ENCODE results near the gene PHF14.
"Not testable (repeated sequence)": the region's sequence is repeated elsewhere in the genome, so short reads cannot be mapped to it uniquely, and the experiment has no call there.

Gene PHF14, protein sequence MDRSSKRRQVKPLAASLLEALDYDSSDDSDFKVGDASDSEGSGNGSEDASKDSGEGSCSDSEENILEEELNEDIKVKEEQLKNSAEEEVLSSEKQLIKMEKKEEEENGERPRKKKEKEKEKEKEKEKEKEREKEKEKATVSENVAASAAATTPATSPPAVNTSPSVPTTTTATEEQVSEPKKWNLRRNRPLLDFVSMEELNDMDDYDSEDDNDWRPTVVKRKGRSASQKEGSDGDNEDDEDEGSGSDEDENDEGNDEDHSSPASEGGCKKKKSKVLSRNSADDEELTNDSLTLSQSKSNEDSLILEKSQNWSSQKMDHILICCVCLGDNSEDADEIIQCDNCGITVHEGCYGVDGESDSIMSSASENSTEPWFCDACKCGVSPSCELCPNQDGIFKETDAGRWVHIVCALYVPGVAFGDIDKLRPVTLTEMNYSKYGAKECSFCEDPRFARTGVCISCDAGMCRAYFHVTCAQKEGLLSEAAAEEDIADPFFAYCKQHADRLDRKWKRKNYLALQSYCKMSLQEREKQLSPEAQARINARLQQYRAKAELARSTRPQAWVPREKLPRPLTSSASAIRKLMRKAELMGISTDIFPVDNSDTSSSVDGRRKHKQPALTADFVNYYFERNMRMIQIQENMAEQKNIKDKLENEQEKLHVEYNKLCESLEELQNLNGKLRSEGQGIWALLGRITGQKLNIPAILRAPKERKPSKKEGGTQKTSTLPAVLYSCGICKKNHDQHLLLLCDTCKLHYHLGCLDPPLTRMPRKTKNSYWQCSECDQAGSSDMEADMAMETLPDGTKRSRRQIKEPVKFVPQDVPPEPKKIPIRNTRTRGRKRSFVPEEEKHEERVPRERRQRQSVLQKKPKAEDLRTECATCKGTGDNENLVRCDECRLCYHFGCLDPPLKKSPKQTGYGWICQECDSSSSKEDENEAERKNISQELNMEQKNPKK

DNA sequence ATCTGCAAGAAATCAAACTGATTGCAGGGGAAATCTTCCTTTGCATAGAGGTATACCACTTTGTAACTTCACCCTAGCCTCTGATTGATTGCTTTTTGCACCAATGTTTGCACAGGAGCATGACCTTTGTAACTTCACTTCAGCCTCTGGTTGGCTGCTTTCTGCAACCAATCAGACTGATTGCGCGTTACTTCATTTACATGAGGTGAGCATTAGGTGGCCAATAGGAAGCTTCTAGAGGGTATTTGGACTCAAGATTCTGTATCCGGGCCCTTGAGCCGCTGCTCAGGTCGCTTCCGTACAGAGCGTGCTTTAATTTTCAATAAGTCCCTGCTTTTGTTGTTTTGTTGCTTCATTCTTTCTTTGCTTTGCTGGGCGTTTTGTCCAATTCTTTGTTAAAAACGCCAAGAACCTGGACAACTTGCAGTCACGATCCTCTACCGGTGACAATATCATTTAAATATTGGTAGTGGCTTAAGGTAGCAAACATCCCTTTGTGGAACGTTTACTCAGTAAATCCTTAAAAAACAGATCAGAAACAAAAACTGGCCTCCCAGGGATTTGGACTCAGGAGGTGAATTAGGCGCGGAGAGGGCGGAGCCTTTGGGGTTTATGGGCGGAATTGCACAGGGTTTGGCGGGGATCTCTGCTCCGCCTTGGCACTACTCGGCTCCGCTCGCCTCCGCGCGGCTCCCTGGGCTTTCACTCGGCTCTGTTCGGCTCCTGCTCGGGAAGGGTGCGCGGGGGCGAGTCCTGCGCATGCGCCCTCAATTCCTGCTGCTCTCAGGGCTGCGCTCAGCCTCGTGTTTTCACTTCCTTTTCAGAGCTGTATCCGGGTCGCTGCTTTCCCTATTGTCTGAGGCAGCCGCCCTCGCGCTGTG, at the start of gene PHF14:
TSS of gene PHF14 (plus strand) at position 812 of the 881 bp plus-strand sequence. CDS start 452 bp downstream, outside the sequence.
- peak; percentile 98 for DNase-seq

DNA sequence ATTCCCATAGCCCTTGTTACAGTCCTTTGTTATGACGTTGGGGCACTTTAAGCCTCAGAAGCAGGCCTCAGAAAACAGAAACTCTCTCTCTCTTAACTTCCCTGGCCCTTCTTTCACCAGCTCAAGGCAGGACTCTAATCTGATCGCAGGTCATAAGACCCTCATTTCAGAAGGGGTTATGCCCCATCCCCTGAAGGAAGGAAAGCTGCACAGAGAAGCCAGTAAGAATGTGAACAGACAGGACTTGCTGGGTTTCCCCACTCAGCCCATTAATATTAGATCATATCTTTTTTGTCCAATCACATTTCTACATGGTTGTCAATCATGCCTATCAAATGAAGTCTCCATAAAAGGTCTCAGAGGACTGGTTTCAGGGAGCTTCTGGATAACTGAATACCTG, 49.3 kb upstream of the PHF14 start:
- no peak for DNase-seq

DNA sequence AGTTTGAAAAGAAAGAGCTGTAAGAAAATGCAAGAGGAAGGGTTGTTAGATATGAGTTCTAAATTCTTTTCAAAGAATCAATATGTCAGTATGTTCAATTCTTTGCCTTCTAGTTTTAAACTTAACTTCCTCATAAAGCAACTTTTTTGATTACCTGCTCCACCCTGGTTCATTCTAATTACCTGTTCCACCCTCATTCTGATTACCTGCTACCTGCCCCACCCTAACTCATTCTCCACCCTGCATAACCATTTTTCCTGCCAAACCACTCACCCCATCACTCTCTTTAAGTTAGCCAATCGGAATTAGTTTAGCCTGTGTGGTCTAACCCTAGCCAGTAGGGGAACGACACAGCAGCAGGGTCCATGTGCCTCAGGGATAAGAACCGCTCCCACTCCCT, 45.5 kb upstream of the PHF14 start:
- not testable (repeated sequence) for DNase-seq

DNA sequence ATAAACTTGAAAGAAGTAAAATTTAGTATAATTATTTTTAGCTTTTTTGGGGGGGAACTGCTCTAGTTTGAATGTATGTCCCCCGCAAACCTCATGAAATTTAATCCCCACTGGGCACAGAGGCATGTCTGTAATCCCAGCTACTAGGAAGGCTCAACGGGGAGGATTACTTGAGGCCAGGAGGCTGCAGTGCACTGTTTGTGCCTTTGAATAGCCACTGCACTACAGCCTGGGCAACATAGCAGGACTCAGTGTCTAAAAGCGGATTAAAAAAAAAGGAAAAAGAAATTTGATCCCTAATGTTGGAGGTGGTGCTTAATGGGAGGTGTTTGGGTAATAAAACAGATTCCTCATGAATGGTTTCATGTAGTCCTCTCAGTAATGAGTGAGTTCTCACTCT, 43.1 kb upstream of the PHF14 start:
- no peak for DNase-seq

DNA sequence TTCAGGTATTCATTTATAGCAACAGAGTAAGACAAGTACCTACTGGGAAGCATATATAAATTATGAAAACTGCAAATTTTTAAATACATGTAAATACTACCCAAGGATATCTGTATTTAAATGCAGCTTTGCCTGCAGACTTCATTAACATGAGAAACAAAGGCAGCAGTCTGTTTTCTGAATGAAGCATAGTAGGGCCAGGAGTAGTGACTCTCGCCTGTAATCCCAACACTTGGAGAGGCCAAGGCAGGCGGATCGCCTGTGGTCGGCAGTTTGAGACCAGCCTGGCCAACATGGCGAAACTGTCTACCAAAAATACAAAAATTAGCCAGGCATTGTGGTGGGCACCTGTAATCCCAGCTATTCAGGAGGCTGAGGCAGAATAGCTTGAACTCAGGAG, 42.5 kb upstream of the PHF14 start:
- DNase-seq, result no peak

DNA sequence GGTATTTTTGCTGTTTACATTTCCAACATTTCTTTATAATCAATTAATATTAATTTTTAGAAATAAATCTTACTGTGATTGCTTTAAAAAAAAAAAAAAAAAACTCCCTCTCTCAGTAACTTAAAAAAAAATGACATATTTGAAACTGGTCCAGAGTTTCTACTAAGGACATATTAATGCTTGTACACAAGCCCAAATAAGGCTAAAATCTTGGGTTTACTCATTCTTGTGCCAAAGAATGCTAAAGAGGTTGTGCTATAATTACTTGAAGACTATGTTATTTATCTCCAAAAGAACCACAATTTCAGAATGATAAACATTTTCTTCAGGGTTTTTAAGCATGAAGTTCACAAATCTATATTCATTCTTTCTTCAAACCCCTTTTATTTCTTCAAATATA, 39.4 kb upstream of the PHF14 start:
- no peak for DNase-seq

DNA sequence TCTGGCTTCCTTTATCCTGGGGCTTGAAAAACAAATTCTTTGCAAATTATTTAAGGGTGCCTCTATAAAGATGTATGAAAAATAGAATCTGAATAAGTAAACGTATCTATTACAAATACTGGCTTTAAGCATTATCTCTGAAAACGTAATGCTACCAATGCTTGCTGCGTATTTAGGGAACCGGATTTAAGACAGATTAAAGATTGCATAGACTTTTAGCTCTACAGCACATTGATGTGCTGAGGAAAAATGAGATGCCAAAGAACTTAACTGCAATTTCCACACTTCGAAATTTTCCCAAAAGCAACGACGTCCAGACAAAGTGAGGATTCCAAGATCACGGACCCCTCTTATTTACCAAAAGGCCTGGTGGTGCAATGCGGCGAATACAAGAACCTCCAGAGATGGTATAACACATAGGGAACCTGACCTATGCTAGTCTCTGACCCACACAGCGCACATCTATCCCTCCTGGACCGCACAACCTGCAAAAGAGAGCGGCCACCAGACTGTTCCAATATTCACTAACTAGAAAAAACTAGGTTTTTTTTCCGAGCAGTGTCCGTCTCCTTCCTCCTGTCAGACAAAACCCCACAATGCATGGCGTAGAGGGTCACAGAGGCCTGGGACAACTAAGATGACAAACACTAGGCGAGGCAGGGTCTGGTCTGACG, 34.3 kb upstream of the PHF14 start:
- no peak for DNase-seq

DNA sequence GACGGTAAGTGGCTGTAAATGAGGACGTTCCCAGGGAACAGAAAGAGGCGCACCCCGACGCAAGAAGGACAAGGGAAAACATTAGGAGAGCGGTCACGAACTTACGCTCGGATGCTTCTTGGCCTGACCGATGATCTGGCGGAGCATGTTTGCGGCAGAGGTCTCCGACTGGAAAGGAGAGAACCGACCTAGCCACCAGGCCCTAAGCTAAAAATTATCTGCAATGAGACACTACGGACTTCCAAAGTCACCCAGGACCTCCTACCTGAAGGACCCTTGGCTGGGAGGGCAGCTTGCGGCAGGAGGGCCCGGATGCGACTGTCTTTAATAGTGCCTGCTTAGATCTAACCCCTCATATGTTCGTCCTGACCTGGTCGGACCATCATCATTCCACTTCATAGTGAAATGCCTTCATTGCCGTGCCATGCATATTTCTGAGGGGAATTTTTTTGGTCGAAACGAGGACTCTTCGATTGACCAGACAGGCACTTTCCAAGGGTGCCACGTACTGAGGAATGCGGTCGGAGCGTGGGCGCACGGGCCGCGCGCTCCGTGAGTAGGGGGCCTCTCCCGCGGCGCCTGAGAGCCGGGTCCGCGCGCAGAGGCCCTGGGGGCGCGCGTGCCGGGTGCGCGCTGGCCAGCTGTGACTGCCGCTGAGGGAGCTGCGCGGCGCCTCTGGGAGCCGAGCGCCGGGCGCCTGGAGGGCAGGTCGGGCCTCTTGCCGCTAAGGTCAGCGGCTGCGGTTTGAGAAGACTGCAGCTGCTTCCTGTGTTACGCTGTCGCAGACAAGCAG, 33.6 kb upstream of the PHF14 start:
- peak; percentile 94 for DNase-seq

DNA sequence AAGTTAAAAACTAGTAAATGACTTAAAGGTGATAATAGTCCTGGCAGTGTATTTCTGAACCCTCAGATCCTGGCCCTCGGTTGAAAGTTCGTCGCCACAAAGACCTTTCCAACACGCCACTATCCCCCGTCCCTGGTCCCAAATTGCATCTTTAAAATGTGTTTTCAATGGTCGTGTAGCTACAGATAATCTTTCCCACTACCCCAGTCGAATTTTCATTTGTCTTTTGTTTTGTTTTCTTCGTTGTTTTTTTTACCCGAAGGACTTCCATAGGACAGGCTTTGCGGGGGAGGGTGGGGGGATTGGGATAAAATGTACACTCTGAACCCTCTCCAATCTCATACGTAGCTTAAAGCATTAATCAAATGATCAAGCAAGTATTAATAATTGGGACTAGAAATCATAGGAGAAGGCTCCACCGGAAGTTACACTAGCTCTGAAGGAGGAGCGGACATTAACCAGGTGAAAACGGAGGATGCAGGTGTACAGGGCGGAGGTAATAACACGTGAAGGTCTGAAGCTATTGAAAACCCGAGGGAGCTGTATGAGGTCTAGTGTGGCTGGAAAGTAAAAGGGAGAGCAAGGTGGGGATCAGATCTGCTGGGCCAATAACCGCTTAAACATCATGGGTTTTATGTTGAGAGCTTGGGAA, 32.8 kb upstream of the PHF14 start:
- DNase-seq, result peak; percentile 1

DNA sequence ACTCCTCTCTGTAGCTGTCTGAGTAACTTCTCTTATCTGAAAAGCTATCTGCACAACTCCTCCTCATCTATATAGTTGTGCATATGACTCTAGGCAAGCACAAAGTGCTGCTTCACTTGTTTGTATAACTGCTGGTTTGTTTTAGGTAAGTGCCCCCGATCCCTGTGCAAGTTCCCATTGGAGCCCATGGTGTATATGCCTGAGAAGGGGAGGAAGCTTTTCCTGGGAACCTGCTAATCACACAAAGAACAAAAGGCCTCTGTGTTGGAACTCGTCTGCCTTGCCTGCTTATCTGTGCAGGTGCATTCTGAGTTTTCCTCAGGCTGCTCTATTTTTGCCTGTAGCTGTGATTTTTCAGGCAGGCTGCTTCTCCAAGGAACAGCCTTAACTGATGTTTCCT, 23.2 kb upstream of the PHF14 start:
- DNase-seq, result no peak

DNA sequence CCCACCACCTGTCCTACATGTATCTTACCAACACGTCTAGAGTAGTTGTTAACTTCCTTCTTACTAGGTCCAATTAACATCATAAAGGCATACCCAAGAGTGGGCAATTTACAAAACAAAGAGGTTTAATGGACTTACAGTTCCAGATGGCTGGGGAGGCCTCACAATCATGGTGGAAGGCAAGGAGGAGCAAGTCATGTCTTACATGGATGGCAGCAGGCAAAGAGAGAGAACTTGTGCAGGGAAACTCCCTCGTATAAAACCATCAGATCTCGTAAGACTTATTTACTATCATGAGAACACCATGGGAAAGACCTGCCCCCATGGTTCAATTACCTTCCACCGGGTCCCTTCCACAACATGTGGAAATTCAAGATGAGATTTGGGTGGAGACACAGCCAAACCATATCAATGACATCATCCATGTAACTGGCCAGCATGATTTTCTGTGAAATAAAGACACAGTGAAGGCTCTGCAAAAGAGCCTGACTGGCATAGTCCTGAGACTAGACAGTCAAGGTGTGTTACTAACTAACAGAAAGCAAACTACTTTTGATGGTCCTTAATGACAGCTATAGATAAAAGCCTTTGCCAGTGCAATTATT, 22.6 kb upstream of the PHF14 start:
- not testable (repeated sequence) for DNase-seq

DNA sequence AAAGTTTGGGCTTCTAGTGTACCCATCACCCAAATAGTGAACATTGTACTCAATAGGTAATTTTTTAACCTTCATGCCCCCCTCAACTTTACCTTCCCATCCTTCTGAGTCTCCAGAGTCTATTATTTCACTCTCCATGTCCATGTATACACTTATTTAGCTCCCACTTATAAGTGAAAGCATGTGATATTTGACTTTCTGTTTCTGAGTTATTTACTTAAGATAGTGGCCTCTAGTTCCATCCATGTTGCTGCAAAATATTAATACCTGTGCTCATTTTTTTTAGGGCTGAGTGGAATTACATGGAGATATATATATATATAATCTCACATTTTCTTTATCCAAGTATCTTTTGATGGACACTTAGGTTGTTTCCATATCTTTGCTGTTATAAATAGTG, 21.1 kb upstream of the PHF14 start:
- DNase-seq, result no peak

DNA sequence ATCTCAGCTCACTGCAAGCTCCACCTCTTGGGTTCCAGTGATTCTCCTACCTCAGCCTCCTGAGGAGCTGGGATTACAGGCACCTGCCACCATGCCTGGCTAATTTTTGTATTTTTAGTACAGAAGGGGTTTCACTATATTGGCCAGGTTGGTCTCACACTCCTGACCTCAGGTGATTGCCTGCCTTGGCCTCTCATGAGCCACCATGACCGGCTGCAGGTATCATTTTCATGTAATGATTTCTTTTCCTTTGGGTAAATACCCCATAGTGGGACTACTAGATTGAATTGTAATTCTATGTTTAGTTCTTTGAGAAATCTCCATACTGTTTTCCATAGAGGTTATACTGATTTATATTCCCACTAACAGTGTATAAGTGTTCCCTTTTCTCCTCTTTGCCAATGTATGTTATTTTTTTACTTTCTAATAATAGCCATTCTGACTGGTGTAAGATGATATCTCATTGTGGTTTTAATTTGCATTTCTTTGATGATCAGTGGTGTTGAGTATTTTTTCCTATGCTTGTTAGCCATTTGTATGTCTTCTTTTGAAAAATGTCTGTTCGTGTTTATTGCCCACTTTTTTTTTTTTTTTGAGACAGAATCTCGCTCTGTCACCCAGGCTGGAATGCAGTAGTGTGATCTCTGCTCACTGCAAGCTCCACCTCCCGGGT, 20.5 kb upstream of the PHF14 start:
- DNase-seq, result not testable (repeated sequence)

DNA sequence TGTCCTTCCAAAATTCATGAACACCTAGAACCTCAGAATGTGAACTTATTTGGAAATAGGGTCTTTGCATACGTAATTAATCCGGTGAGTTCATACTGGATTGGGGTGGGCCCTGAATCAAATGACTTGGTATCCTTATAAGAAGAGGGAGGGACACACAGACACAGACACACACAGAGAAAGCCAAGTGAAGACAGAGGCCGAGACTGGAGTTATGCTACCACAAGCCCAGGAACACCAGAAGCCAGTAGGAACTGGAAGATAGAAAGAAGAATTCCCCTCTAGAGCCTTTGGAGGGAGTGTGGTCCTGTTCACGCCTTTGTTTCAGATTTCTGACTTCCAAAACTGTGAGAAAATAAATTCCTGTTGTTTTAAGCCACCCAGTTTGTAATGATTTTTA, 17.1 kb upstream of the PHF14 start:
- DNase-seq, result no peak

DNA sequence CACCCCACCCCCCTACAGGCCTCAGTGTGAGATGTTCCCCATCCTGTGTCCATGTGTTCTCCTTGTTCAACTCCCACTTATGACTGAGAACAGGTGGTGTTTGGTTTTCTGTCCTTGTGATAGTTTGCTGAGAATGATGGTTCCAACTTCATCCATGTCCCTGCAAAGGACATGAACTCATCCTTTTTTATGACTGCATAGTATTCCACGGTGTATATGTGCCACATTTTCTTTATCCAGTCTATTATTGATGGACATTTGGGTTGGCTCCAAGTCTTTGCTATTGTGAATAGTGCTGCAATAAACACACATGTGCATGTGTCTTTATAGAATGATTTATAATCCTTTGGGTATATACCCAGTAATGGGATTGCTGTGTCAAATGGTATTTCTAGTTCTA, 13.4 kb upstream of the PHF14 start:
- DNase-seq, result not testable (repeated sequence)

DNA sequence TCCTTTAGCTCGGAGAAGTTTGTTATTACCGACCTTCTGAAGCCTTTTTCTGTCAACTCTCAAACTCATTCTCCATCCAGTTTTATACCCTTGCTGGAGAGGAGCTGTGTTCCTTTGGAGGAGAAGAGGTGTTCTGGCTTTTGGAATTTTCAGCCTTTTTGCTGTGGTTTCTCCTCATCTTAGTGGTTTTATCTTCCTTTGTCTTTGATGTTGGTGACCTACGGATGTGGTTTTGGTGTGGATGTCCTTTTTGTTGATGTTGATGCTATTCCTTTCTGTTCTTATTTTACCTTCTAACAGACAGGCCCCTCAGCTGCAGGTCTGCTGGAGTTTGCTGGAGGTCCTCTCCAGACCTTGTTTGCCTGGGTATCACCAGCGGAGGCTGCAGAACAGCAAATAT, 8.7 kb upstream of the PHF14 start:
- not testable (repeated sequence) for DNase-seq

DNA sequence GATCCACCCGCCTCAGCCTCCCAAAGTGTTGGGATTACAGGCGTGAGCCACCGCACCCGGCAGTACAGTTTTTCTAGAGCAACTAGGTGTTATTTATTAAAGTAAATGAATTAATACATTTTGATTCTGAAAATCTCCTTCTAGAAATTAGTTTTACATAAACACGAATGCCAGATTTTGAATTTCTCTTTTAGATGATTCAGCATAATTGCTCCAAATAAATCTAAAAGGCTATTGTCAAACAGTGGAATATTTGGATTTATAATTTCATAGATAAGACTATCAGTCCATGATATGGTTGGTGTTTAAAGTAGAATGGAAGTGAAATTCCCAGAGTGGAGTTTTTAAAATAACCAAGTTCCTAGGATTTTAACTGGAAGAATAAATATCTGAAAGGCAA, 1.5 kb upstream of the PHF14 start:
- no peak for DNase-seq

DNA sequence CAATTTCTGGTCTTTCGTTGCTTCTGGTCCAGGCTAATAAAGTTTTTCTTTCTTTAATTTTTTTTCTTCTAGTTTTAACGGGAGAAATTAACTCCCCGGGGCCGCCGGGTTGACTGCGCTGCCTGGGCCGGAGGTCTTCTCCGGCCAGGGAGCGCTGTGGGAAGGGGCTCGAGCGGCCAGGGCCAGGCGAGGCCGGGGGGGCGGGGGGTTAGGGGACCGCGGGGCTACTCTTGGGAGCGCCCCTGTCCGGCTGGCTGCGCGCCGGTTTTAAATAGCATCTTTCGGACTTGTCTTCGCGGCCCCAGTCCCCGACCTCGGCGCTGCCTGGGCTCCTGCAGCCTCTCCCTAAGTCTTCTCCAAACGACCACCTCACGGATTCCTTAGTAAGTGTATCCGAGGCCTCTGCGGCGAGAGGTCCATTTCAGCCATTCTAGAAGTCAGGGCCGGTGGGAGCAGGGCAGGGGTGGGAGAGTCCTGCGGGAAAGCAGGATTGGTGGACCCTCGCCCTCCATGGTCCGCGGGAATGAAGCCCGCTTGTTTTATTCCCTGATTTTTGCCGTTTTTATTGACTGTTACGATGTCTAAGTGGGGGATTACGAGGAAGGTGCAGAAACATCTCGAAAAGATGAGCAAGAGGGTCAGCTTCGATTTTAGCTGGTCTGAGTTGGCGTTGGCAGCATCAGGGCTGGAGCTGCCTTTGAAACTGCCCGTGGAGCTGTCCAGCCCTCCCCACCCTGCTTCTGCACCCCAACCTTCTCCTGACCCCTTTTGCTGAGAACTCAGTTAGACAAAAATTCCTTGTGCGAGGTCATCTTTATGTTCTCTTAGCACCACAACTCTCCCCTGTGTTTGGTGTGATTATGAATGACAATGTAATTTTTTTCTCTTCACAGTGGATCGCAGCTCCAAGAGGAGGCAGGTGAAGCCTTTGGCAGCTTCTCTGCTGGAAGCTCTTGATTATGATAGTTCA, 555 bp downstream of the PHF14 start:
- no peak for DNase-seq

DNA sequence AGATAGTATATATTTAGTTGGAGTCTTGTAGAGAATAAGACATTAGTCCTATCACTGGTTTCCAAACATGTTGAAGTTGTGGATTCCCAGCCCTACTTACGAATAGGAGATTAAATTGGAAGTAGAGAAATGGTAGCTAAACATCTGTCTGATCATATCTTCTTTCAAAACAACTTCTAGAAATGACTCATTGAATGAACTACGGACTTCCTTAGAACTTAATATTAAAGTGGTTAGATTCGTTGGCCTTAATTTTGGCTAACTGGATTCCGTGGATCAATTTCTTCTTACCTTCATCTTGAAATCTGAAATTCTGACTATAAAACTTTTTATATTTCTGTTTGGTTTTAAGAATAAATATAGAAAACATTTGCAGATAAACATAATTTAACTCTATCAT, 3.4 kb downstream of the PHF14 start:
- no peak for DNase-seq
